AG04450 (cell line): ENCODE measurements around the gene TRAF3IP3. TPM values are rescaled to one million over a fixed set of nuclear protein-coding genes. Genes with fewer than 3 reads are reported as not detected.

Source experiments
- CTCF ChIA-PET: fragments of 300-600, 350-600 bp; formaldehyde crosslinking; extraction: SDS; loops from one replicate; lab custom pipeline; 2022; ENCODE audit warnings: antibody characterized with exemption, inconsistent platforms; lab: Charles Lee
- POLR2A ChIA-PET: fragments of 350-600 bp; formaldehyde crosslinking; extraction: SDS; loops from one replicate; lab custom pipeline; 2021; ENCODE audit warnings: antibody characterized with exemption, inconsistent platforms; lab: Yijun Ruan, JAX
- DNase-seq: peaks from one replicate; pipeline ENCODE4 v3.0.0-alpha.2; 2011; ENCODE audit warnings: low read depth, low spot score
- H3K27ac ChIP-seq: one replicate; pipeline ENCODE4 v1.5.1; 2012; ENCODE audit warnings: low read depth, low read length, control low read depth
- H3K27me3 ChIP-seq: one replicate; pipeline ENCODE4 v1.6.0; 2012; ENCODE audit warnings: low read length; ENCODE audit not compliant: control insufficient read depth, insufficient read depth
- H3K4me3 ChIP-seq: 2 replicates; pipeline ENCODE4 v1.5.1; 2011; ENCODE audit warnings: mild to moderate bottlenecking, low read depth, low read length, control low read depth
- H3K9me3 ChIP-seq: 2 replicates; pipeline ENCODE4 v1.5.1; 2012; ENCODE audit warnings: low read length; ENCODE audit not compliant: control insufficient read depth, insufficient read depth
- polyA plus RNA-seq: library from polyadenylated mRNA; depleted of rRNA; stranded (reverse); fragments of >200 nt; gene quantifications from 2 replicates; pipeline ENCODE4 v1.2.3, GENCODE V29; 2011
- TF ChIP-seq, protein P1 (sequence below): IDR thresholded peaks from 2 replicates; pipeline ENCODE4 v1.5.1; 2011; ENCODE audit warnings: low read depth, low read length, control low read depth, inconsistent platforms

The TRAF3IP3 gene
- polyA plus RNA-seq, 1 experiment: 0.10 TPM

- Histone ChIP-seq H3K27me3 (no peaks in the 10 kb centered on the region), H3K27ac (no peak overlapping the region), H3K9me3 (no peaks in the 10 kb centered on the region), H3K4me3 (no peak overlapping the region)
- ChIA-PET CTCF (interaction anchor here (1.2 to 2.1 kb wide), 4 partner anchors 10 to 147 kb away, joined by 3 to 8 read pairs (median 4); no protein-coding TSS in a partner anchor), POLR2A (no interaction called here)
- TF ChIP-seq, protein P1, sequence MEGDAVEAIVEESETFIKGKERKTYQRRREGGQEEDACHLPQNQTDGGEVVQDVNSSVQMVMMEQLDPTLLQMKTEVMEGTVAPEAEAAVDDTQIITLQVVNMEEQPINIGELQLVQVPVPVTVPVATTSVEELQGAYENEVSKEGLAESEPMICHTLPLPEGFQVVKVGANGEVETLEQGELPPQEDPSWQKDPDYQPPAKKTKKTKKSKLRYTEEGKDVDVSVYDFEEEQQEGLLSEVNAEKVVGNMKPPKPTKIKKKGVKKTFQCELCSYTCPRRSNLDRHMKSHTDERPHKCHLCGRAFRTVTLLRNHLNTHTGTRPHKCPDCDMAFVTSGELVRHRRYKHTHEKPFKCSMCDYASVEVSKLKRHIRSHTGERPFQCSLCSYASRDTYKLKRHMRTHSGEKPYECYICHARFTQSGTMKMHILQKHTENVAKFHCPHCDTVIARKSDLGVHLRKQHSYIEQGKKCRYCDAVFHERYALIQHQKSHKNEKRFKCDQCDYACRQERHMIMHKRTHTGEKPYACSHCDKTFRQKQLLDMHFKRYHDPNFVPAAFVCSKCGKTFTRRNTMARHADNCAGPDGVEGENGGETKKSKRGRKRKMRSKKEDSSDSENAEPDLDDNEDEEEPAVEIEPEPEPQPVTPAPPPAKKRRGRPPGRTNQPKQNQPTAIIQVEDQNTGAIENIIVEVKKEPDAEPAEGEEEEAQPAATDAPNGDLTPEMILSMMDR: no peak
- no peak for DNase-seq
Measured at GRCh38 chr1:209723756-209724693, 31.8 kb upstream of the TRAF3IP3 start.

- ChIA-PET POLR2A (no interaction called here), CTCF (interaction anchor here (0.9 to 1.4 kb wide), 6 partner anchors 19 to 161 kb away, joined by 3 to 9 read pairs (median 4); no protein-coding TSS in a partner anchor)
- H3K27me3 ChIP-seq: no peaks in the 10 kb centered on the region
- TF ChIP-seq, protein P1: no peak
- no peaks in the 10 kb centered on the region for H3K9me3 ChIP-seq
- H3K27ac ChIP-seq: no peak overlapping the region
- no peak overlapping the region for H3K4me3 ChIP-seq
- no peak for DNase-seq
Measured at GRCh38 chr1:209727286-209727685, 28.6 kb upstream of the TRAF3IP3 start.

GRCh38 chr1:209727785-209728184 is 28.1 kb upstream of the TRAF3IP3 start:
- CTCF ChIA-PET: interaction anchor here (1.0 to 1.4 kb wide), 7 partner anchors 21 to 1765 kb away, joined by 3 to 9 read pairs (median 4); no protein-coding TSS in a partner anchor
- TF ChIP-seq, protein P1: no peak
- Histone ChIP-seq H3K27ac (no peak overlapping the region), H3K27me3 (no peaks in the 10 kb centered on the region), H3K9me3 (no peaks in the 10 kb centered on the region), H3K4me3 (no peak overlapping the region)
- no peak for DNase-seq
- POLR2A ChIA-PET: no interaction called here

DNA sequence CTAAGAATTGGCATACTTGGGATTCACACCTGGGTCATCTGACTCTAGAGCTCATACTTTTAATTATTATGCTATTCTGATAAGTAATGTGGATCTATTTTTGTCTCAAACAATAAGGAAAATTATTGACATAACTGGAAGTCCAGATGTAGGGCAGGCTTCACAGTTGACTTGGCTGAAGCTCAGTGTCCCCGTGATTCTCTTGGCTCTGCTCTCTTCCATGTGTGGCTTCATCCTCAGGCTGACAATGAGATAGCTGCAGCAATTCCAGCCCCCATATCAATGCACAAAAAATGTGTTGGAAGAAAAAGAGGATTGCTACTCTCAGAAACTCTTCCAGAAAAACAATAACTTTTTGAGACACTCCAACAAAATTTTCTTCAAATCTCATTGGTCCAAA is 27.4 kb upstream of the TRAF3IP3 start:
- TF ChIP-seq, protein P1: no peak
- no peak overlapping the region for H3K4me3 ChIP-seq
- CTCF ChIA-PET: interaction anchor here (1.0 to 1.6 kb wide), 8 partner anchors 20 to 1765 kb away, joined by 3 to 9 read pairs (median 4); no protein-coding TSS in a partner anchor
- POLR2A ChIA-PET: interaction anchor here (0.7 kb wide), 1 partner anchor 310 kb away, joined by 4 read pairs; no protein-coding TSS in a partner anchor
- no peak overlapping the region for H3K27ac ChIP-seq
- DNase-seq: no peak
- H3K27me3 ChIP-seq: no peaks in the 10 kb centered on the region
- no peaks in the 10 kb centered on the region for H3K9me3 ChIP-seq
